GM21576 (cell line): ENCODE measurements around the gene DUS2.
A peak's percentile ranks its signal among the peaks of the same experiment; 100 is the strongest.
"Not testable (repeated sequence)": the region's sequence is repeated elsewhere in the genome, so short reads cannot be mapped to it uniquely, and the experiment has no call there.

Experiments used
- ATAC-seq: cut with Tn5 transposase; IDR thresholded peaks from one replicate; pipeline ENCODE4 v1.9.1; 2021; ENCODE audit warnings: mild to moderate bottlenecking, moderate library complexity; ENCODE audit not compliant: unreplicated experiment

The DUS2 gene

GRCh38 chr16:68115851-68116250 lies 92.8 kb downstream of the DUS2 start:
- ATAC-seq: no peak

GRCh38 chr16:68116256-68116867 lies 93.3 kb downstream of the DUS2 start:
- no peak for ATAC-seq

DNA sequence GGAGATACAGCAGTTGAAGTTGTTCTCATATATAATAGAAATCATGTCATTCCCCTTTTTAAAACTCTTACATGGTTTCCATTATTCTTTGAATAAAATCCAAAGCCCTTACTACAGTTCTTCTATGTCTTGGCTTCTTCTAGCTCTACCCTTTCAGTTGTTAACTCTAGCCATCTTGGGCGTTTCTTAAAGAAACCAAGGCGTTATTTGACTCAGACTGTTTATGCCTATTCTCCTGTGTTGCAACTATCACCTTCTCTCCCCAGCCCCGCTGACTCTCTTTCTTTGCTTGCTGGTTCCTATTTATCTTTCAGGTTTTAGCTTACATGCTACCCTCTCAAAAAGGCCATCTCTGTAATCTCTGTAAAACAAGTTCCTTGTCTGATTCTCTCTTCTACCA lies 94.8 kb downstream of the DUS2 start:
- ATAC-seq: no peak

GRCh38 chr16:68118954-68119353 lies 95.9 kb downstream of the DUS2 start:
- not testable (repeated sequence) for ATAC-seq

DNA sequence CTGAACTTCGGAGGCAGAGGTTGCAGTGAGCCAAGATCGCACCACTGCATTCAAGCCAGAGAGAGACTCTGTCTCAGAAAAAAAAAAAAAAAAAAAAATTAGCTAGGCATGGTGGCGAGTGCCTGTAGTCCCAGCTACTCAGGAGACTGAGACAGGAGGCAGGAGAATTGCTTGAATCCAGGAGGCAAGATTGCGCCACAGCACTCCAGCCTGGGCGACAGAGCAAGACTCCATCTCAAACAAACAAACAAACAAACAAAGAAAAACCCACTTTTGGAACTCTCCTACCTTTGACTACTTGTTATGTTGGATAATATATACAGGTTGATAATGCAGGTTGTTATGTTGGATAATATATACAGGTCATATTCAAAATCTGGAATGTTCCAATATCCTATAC lies 97.4 kb downstream of the DUS2 start:
- not testable (repeated sequence) for ATAC-seq

GRCh38 chr16:68126395-68126794 lies 103.3 kb downstream of the DUS2 start:
- peak; percentile 43 for ATAC-seq

GRCh38 chr16:68128577-68129305 lies 105.7 kb downstream of the DUS2 start:
- ATAC-seq: no peak
